ENCODE measurements around the gene NQO2. TPM values are rescaled to one million over a fixed set of nuclear protein-coding genes. Genes with fewer than 3 reads are reported as not detected.

The NQO2 gene
- total RNA-seq, 1 experiment from 2014 or later: 82.9 TPM

- no peak for TF ChIP-seq EGR1 (IDR thresholded peaks at IDR 0.05; ENCODE audit: low read depth)
- TF ChIP-seq CBX3 (IDR thresholded peaks at IDR 0.05; ENCODE audit: low read depth): no peak
- no peak for TF ChIP-seq ATF3 (IDR thresholded peaks at IDR 0.05)
- TF ChIP-seq, protein P1, sequence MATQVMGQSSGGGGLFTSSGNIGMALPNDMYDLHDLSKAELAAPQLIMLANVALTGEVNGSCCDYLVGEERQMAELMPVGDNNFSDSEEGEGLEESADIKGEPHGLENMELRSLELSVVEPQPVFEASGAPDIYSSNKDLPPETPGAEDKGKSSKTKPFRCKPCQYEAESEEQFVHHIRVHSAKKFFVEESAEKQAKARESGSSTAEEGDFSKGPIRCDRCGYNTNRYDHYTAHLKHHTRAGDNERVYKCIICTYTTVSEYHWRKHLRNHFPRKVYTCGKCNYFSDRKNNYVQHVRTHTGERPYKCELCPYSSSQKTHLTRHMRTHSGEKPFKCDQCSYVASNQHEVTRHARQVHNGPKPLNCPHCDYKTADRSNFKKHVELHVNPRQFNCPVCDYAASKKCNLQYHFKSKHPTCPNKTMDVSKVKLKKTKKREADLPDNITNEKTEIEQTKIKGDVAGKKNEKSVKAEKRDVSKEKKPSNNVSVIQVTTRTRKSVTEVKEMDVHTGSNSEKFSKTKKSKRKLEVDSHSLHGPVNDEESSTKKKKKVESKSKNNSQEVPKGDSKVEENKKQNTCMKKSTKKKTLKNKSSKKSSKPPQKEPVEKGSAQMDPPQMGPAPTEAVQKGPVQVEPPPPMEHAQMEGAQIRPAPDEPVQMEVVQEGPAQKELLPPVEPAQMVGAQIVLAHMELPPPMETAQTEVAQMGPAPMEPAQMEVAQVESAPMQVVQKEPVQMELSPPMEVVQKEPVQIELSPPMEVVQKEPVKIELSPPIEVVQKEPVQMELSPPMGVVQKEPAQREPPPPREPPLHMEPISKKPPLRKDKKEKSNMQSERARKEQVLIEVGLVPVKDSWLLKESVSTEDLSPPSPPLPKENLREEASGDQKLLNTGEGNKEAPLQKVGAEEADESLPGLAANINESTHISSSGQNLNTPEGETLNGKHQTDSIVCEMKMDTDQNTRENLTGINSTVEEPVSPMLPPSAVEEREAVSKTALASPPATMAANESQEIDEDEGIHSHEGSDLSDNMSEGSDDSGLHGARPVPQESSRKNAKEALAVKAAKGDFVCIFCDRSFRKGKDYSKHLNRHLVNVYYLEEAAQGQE (IDR thresholded peaks at IDR 0.05; ENCODE audit: low read depth): no peak
- no peak for TF ChIP-seq POLR2A (IDR thresholded peaks at IDR 0.05; ENCODE audit: borderline replicate concordance, extremely low read depth, insufficient read depth, insufficient read length)
- TF ChIP-seq SRF (IDR thresholded peaks at IDR 0.05; ENCODE audit: low read depth): no peak
- intact Hi-C loops (cut with micrococcal nuclease): no loop called here
- no peak overlapping the region for H3K4me3 ChIP-seq (replicated peaks in 1 of 2; ENCODE audit: low read depth in 1 of 2, low read length in 2 of 2)
- peaks cover 7 to 36% of the 10 kb centered on the region in 2 experiments for H3K4me1 ChIP-seq (ENCODE audit: control insufficient read depth in 1 of 2, insufficient read depth in 2 of 2, low read length in 2 of 2)
- H3K36me3 ChIP-seq (ENCODE audit: control insufficient read depth in 1 of 2, insufficient read depth in 2 of 2, low read length in 2 of 2): peaks cover 3% of the 10 kb centered on the region in 2 experiments; a peak in 1 of 4 replicates
- ChIA-PET POLR2A (no interaction called here), RAD21 (ENCODE audit: low non-redundant PET in 1 of 2, low total read pairs in 2 of 2, uncharacterized antibody in 2 of 2, unreplicated experiment in 2 of 2) (no interaction called here), CTCF (no interaction called here)
- no peak overlapping the region for H3K27ac ChIP-seq (ENCODE audit: low read depth, low read length)
- BruUV-seq (replicated peaks): no TSS peak
- no peaks in the 10 kb centered on the region for H4K20me1 ChIP-seq (ENCODE audit: insufficient read depth)
- no peaks in the 10 kb centered on the region for H3K9me3 ChIP-seq (ENCODE audit: control insufficient read depth in 1 of 2, insufficient read depth in 1 of 2, low read depth in 1 of 2, low read length in 2 of 2)
- DNase-seq (ENCODE audit: low read depth, low spot score) (no peak), ATAC-seq (no peak)
- H3K4me2 ChIP-seq (ENCODE audit: low read length): no peak overlapping the region
- H2AFZ ChIP-seq (ENCODE audit: low read depth, low read length, poor library complexity, severe bottlenecking): no peak overlapping the region
- no peaks in the 10 kb centered on the region for H3K27me3 ChIP-seq (ENCODE audit: insufficient read depth, low read length)
- no peak overlapping the region for H3K9ac ChIP-seq (ENCODE audit: low read length)
- H3K79me2 ChIP-seq (ENCODE audit: insufficient read depth, low read length): peaks cover 13% of the 10 kb centered on the region; the same call in 1 of the 2 replicates
- H3K9me2 ChIP-seq (ENCODE audit: insufficient read depth): no peaks in the 10 kb centered on the region
Measured at GRCh38 chr6:2957696-2958330, 41.9 kb upstream of the NQO2 start.
